A673 (cell line): Measurements from ENCODE around the gene ZNF528.

Experiments used
- EZH2 ChIP-seq: fragments of 200-600 bp; sonication (generic); IDR thresholded peaks from 2 replicates; pipeline ENCODE4 v1.6.1; 2017; ENCODE audit warnings: borderline replicate concordance, low read depth, mild to moderate bottlenecking, mixed read lengths, antibody characterized with exemption, low read length; ENCODE audit not compliant: poor library complexity, severe bottlenecking
- TF ChIP-seq, protein P1 (sequence below): fragments of 300-800, 200-600 bp; sonication (generic); conservative IDR thresholded peaks from 2 replicates; pipeline ENCODE4 v1.5.1; 2017; ENCODE audit warnings: low read depth, mild to moderate bottlenecking, antibody characterized with exemption, low read length, moderate library complexity, mixed read lengths

GRCh38 chr19:52366414-52366824 is 31.2 kb upstream of the ZNF528 start:
- TF ChIP-seq, protein P1, sequence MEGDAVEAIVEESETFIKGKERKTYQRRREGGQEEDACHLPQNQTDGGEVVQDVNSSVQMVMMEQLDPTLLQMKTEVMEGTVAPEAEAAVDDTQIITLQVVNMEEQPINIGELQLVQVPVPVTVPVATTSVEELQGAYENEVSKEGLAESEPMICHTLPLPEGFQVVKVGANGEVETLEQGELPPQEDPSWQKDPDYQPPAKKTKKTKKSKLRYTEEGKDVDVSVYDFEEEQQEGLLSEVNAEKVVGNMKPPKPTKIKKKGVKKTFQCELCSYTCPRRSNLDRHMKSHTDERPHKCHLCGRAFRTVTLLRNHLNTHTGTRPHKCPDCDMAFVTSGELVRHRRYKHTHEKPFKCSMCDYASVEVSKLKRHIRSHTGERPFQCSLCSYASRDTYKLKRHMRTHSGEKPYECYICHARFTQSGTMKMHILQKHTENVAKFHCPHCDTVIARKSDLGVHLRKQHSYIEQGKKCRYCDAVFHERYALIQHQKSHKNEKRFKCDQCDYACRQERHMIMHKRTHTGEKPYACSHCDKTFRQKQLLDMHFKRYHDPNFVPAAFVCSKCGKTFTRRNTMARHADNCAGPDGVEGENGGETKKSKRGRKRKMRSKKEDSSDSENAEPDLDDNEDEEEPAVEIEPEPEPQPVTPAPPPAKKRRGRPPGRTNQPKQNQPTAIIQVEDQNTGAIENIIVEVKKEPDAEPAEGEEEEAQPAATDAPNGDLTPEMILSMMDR, result no peak
- no peak for TF ChIP-seq EZH2
